Chondrocyte (in vitro differentiated cells): ENCODE measurements around the gene AIRE. TPM values are rescaled to one million over a fixed set of nuclear protein-coding genes. Genes with fewer than 3 reads are reported as not detected.

Experiments
- DNase-seq: peaks from one replicate; pipeline ENCODE4 v3.0.0; 2021; ENCODE audit warnings: mixed read lengths, low spot score
- H3K27ac Mint-ChIP-seq: one replicate; pipeline ENCODE4 v1.8.0; 2021; ENCODE audit warnings: mild to moderate bottlenecking, moderate library complexity, mixed read lengths; ENCODE audit not compliant: unreplicated experiment
- H3K27me3 Mint-ChIP-seq: 2 replicates; pipeline ENCODE4 v1.8.0; 2021; ENCODE audit warnings: low read depth, mixed read lengths
- H3K36me3 Mint-ChIP-seq: 2 replicates; pipeline ENCODE4 v1.8.0; 2021; ENCODE audit warnings: low read depth, mixed read lengths
- H3K4me1 Mint-ChIP-seq: 2 replicates; pipeline ENCODE4 v1.8.0; 2021; ENCODE audit warnings: low read depth, mild to moderate bottlenecking, mixed read lengths
- H3K4me3 Mint-ChIP-seq: one replicate; pipeline ENCODE4 v1.8.0; 2021; ENCODE audit warnings: mild to moderate bottlenecking, moderate library complexity, mixed read lengths; ENCODE audit not compliant: unreplicated experiment
- H3K9me3 Mint-ChIP-seq: 2 replicates; pipeline ENCODE4 v1.8.0; 2021; ENCODE audit warnings: low read depth, mixed read lengths
- CTCF ChIP-seq: fragments of 200-600 bp; sonication (generic); IDR thresholded peaks from 2 replicates; pipeline ENCODE4 v1.5.0; 2021; ENCODE audit warnings: antibody characterized with exemption, mild to moderate bottlenecking, moderate library complexity
- total RNA-seq: library from RNA; stranded (reverse); gene quantifications from 3 replicates; pipeline ENCODE4 v1.2.1, GENCODE V29; 2021

The AIRE gene
- total RNA-seq, 1 donor from 2014 or later: not detected

- TF ChIP-seq CTCF: no peak
- H3K27me3 Mint-ChIP-seq: peaks cover 3% of the 10 kb centered on the region
- H3K36me3 Mint-ChIP-seq: no peaks in the 10 kb centered on the region
- H3K4me1 Mint-ChIP-seq: peaks cover 4% of the 10 kb centered on the region
- no peak for DNase-seq
- H3K4me3 Mint-ChIP-seq: no peak overlapping the region
- H3K27ac Mint-ChIP-seq: no peak overlapping the region
- H3K9me3 Mint-ChIP-seq: no peaks in the 10 kb centered on the region
These were observed 6.5 kb downstream of the AIRE start for GRCh38 chr21:44291936-44292811.

- peaks cover under 1% of the 10 kb centered on the region for H3K27me3 Mint-ChIP-seq
- no peak overlapping the region for H3K4me3 Mint-ChIP-seq
- no peaks in the 10 kb centered on the region for H3K9me3 Mint-ChIP-seq
- H3K4me1 Mint-ChIP-seq: peaks cover 9% of the 10 kb centered on the region
- no peak overlapping the region for H3K27ac Mint-ChIP-seq
- TF ChIP-seq CTCF: no peak
- no peaks in the 10 kb centered on the region for H3K36me3 Mint-ChIP-seq
- no peak for DNase-seq
These were observed 7.1 kb downstream of the AIRE start for GRCh38 chr21:44292812-44293195.

- no peak overlapping the region for H3K4me3 Mint-ChIP-seq
- H3K27ac Mint-ChIP-seq: no peak overlapping the region
- no peaks in the 10 kb centered on the region for H3K36me3 Mint-ChIP-seq
- no peaks in the 10 kb centered on the region for H3K9me3 Mint-ChIP-seq
- TF ChIP-seq CTCF: no peak
- no peak for DNase-seq
- H3K4me1 Mint-ChIP-seq: peaks cover 11% of the 10 kb centered on the region
- H3K27me3 Mint-ChIP-seq: no peaks in the 10 kb centered on the region
These were observed 8.0 kb downstream of the AIRE start for GRCh38 chr21:44293551-44294231.

- H3K4me3 Mint-ChIP-seq: no peak overlapping the region
- no peak for TF ChIP-seq CTCF
- no peak overlapping the region for H3K27ac Mint-ChIP-seq
- peaks cover 15% of the 10 kb centered on the region for H3K4me1 Mint-ChIP-seq
- no peaks in the 10 kb centered on the region for H3K36me3 Mint-ChIP-seq
- no peaks in the 10 kb centered on the region for H3K9me3 Mint-ChIP-seq
- no peaks in the 10 kb centered on the region for H3K27me3 Mint-ChIP-seq
- DNase-seq: no peak
These were observed 8.9 kb downstream of the AIRE start for GRCh38 chr21:44294391-44295162.

- Mint-ChIP-seq H3K4me3 (no peak overlapping the region), H3K36me3 (no peaks in the 10 kb centered on the region), H3K27me3 (no peaks in the 10 kb centered on the region), H3K27ac (no peak overlapping the region), H3K4me1 (peaks cover 15% of the 10 kb centered on the region), H3K9me3 (no peaks in the 10 kb centered on the region)
- TF ChIP-seq CTCF: no peak
- DNase-seq: no peak
These were observed 9.5 kb downstream of the AIRE start for GRCh38 chr21:44295163-44295573.
